CD14-positive monocyte (primary cell): ENCODE data around the gene SART1. TPM values are rescaled to one million over a fixed set of nuclear protein-coding genes. Genes with fewer than 3 reads are reported as not detected.

Experiments used
- DNase-seq, 3 donors: peaks; one replicate each; pipeline ENCODE4 v3.0.0-alpha.2; 2011 to 2022
- H2AFZ ChIP-seq: 2 replicates; pipeline ENCODE4 v1.6.0; 2012; ENCODE audit warnings: mild to moderate bottlenecking, low read depth, low read length, inconsistent platforms; ENCODE audit not compliant: insufficient read depth, poor library complexity, severe bottlenecking
- H3K27ac ChIP-seq, 2 donors: 1 replicate in 1 of 2; 2 replicates in 1 of 2; pipeline ENCODE4 v1.5.1; 2012 to 2013; ENCODE audit warnings: low read length in 2 of 2, control low read depth in 1 of 2, inconsistent platforms in 1 of 2, low read depth in 1 of 2, mild to moderate bottlenecking in 1 of 2
- H3K27me3 ChIP-seq, 2 donors: one replicate each; pipeline versions ENCODE4 v1.6.0 to v1.6.1; 2011 to 2013; ENCODE audit warnings: low read length in 2 of 2; ENCODE audit not compliant: control insufficient read depth in 2 of 2, insufficient read depth in 2 of 2
- H3K36me3 ChIP-seq, 2 donors: replicated peaks in 1 of 2; 1 replicate in 1 of 2; 2 replicates in 1 of 2; pipeline versions ENCODE4 v1.5.1 to v1.6.1; 2012 to 2013; ENCODE audit warnings: low read length in 2 of 2, control low read depth in 1 of 2, inconsistent platforms in 1 of 2, mild to moderate bottlenecking in 1 of 2; ENCODE audit not compliant: insufficient read depth in 2 of 2, control insufficient read depth in 1 of 2
- H3K4me1 ChIP-seq, 2 donors: 1 replicate in 1 of 2; 2 replicates in 1 of 2; pipeline versions ENCODE4 v1.5.1 to v1.6.1; 2012 to 2013; ENCODE audit warnings: low read length in 2 of 2, control low read depth in 1 of 2, inconsistent platforms in 1 of 2, mild to moderate bottlenecking in 1 of 2, moderate library complexity in 1 of 2; ENCODE audit not compliant: insufficient read depth in 2 of 2, control insufficient read depth in 1 of 2
- H3K4me2 ChIP-seq: replicated peaks from 2 replicates; pipeline ENCODE3; 2012; ENCODE audit warnings: low read length, moderate library complexity, mild to moderate bottlenecking; ENCODE audit not compliant: poor library complexity, severe bottlenecking; ENCODE audit errors: extremely low read depth
- H3K4me3 ChIP-seq, 3 experiments: fragments of 200-600 bp in 1 of 3; sonication (generic) in 1 of 3; replicated peaks in 1 of 3; 1 replicate in 2 of 3; 2 replicates in 1 of 3; pipeline ENCODE4 v1.5.1; 2011 to 2013; ENCODE audit warnings: low read length in 3 of 3, mild to moderate bottlenecking in 3 of 3, control low read depth in 2 of 3, low read depth in 2 of 3, inconsistent platforms in 1 of 3, moderate library complexity in 1 of 3
- H3K79me2 ChIP-seq: 2 replicates; pipeline ENCODE4 v1.6.0; 2012; ENCODE audit warnings: mild to moderate bottlenecking, control low read depth, inconsistent platforms, low read length, moderate library complexity; ENCODE audit not compliant: insufficient read depth
- H3K9ac ChIP-seq: 2 replicates; pipeline ENCODE4 v1.6.0; 2017; ENCODE audit warnings: low read length, mild to moderate bottlenecking; ENCODE audit not compliant: insufficient read depth, poor library complexity, severe bottlenecking
- H3K9me3 ChIP-seq, 2 donors: replicated peaks in 1 of 2; 1 replicate in 1 of 2; 2 replicates in 1 of 2; pipeline versions ENCODE4 v1.5.1 to v1.6.1; 2012 to 2013; ENCODE audit warnings: low read length in 2 of 2, control low read depth in 1 of 2; ENCODE audit not compliant: control insufficient read depth in 1 of 2, insufficient read depth in 1 of 2
- H4K20me1 ChIP-seq: 2 replicates; pipeline ENCODE4 v1.6.0; 2012; ENCODE audit warnings: mild to moderate bottlenecking, low read length, control low read depth, moderate library complexity; ENCODE audit not compliant: insufficient read depth
- H3K27ac Mint-ChIP-seq, 7 donors: one replicate each; pipeline ENCODE4 v1.8.0; 2020; ENCODE audit warnings: mild to moderate bottlenecking in 7 of 7, mixed read lengths in 7 of 7, moderate library complexity in 6 of 7, inconsistent platforms in 2 of 7
- H3K27me3 Mint-ChIP-seq, 3 donors: one replicate each; pipeline ENCODE4 v1.8.0; 2021 to 2022; ENCODE audit warnings: low read depth in 3 of 3, mild to moderate bottlenecking in 3 of 3, mixed read lengths in 3 of 3, moderate library complexity in 3 of 3, inconsistent platforms in 1 of 3
- H3K36me3 Mint-ChIP-seq, 2 donors: one replicate each; pipeline ENCODE4 v1.8.0; 2020; ENCODE audit warnings: mixed read lengths in 2 of 2, inconsistent platforms in 1 of 2, mild to moderate bottlenecking in 1 of 2
- H3K4me1 Mint-ChIP-seq: one replicate; pipeline ENCODE4 v1.8.0; 2020; ENCODE audit warnings: mild to moderate bottlenecking, mixed read lengths
- H3K4me3 Mint-ChIP-seq, 2 donors: one replicate each; pipeline ENCODE4 v1.8.0; 2020; ENCODE audit warnings: mild to moderate bottlenecking in 2 of 2, mixed read lengths in 2 of 2, moderate library complexity in 1 of 2
- H3K9me3 Mint-ChIP-seq, 7 donors: one replicate each; pipeline ENCODE4 v1.8.0; 2020 to 2022; ENCODE audit warnings: mixed read lengths in 7 of 7, mild to moderate bottlenecking in 6 of 7, moderate library complexity in 6 of 7, inconsistent platforms in 2 of 7
- CTCF ChIP-seq: fragments of 200-600 bp; IDR thresholded peaks from one replicate; pipeline ENCODE4 v1.8.0; 2022; ENCODE audit warnings: antibody characterized with exemption, mild to moderate bottlenecking
- WGBS: methylation state at CpG from one replicate; pipeline ENCODE4 v1.1.5; 2013; ENCODE audit warnings: missing lambda C conversion rate; ENCODE audit not compliant: insufficient coverage; 5-methylcytosine and 5-hydroxymethylcytosine counted together
- intact Hi-C, 2 donors: fragments of 100-400 bp; cut with micrococcal nuclease; formaldehyde crosslinking; loops; one replicate each; pipeline versions ENCODE4 v1.15.0 to v1.15.1; 2023
- polyA plus RNA-seq, 3 donors: library from polyadenylated mRNA; depleted of rRNA in 1 of 3; unstranded in 2 of 3; stranded (reverse) in 1 of 3; fragments of 300-500 nt in 2 of 3; fragments of >200 nt in 1 of 3; fragmentation: Illumina TruSeq in 2 of 3; gene quantifications; 1 replicate in 2 of 3; 2 replicates in 1 of 3; pipeline ENCODE4 v1.2.3, GENCODE V29; 2012 to 2021

SART1 gene
- polyA plus RNA-seq, 3 donors, result 8.9 to 52.8 (median 16.1) TPM

DNA sequence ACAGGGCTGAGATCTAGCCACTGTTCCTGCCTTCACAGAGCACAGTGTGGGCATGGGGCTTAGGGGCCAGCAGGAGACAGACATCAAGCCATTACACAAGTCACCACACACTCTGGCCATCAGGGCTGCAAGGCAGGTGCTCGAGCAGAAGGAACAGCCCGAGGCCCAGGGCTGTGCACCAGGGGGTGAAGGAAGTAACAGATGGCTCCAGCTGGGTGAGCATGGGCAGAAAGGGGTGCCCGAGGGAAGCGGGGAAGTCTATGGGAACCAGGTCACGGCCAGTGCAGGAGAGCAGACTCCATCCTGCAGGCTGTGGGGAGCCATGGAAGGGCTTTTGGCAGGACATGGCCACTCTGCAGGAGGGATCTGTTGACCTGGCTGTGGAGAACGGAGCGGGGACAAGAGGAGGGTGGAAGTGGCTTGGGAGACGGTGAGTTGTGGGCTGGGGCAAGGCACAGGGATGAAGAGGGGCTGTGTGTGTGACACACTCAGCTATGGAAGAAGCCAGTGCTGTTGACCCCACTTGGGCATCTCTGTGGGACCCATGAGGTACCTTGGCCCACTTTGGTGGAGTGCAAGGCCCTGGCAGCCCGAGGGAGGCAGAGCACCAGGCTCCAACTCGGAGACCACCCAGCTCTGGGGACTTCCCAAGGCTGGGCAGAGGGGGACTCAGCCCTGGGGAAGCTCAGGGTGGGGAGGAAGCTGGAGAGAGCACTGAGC lies 46.3 kb upstream of the SART1 start:
- TF ChIP-seq CTCF, result no peak
- peaks cover 54% of the 10 kb centered on the region for H3K4me1 Mint-ChIP-seq
- Histone ChIP-seq H3K4me2 (peak overlapping the region; percentile 68), H3K36me3 (no peaks in the 10 kb centered on the region), H3K27me3 (no peaks in the 10 kb centered on the region), H4K20me1 (peaks cover 10% of the 10 kb centered on the region), H2AFZ (no peak overlapping the region), H3K9me3 (no peaks in the 10 kb centered on the region), H3K79me2 (peaks cover 31% of the 10 kb centered on the region), H3K9ac (peak overlapping the region; percentile 24), H3K4me1 (peaks cover 57 to 63% of the 10 kb centered on the region in 2 donors), H3K4me3 (peak overlapping the region in 1 of 3 experiments; percentile 44), H3K27ac (peak overlapping the region; percentile 48 to 85)
- whole genome bisulfite sequencing, result 34% methylated on average over 8 of the region's 10 CpGs
- peak overlapping the region; percentile 68 to 73 for H3K4me3 Mint-ChIP-seq
- no peak for DNase-seq
- intact Hi-C loops, result no loop called here
- peak overlapping the region; percentile 25 to 88 (median 83) for H3K27ac Mint-ChIP-seq
- H3K36me3 Mint-ChIP-seq, result peaks cover 6 to 8% of the 10 kb centered on the region in 2 donors
- peaks cover 0 to 2% (median under 1%) of the 10 kb centered on the region in 3 donors for H3K27me3 Mint-ChIP-seq
- H3K9me3 Mint-ChIP-seq, result no peaks in the 10 kb centered on the region

DNA sequence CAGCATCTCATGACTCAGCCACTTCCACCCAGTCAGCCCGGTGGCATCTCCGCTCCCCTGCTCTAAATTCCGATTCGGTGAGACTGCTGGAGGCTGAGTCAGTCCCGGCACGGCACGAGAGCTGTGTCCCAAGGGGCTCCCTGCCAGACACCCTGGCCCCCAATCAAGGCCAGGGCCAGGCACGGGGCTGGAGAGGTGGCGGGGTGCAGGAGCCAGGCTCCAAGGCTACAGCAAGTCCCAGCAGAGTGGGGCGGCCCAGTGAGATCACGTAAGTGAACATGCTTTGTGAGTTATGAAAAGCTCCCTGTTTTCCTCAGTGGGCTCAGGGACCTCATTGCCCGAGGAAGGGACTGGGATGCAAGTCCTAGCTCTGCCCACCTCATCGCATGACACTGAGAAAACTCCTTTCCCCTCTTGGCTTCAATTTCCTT lies 45.7 kb upstream of the SART1 start:
- no peaks in the 10 kb centered on the region for H3K27me3 ChIP-seq
- Mint-ChIP-seq H3K9me3 (no peaks in the 10 kb centered on the region), H3K27ac (peak overlapping the region in 4 of 7 donors; percentile 19 to 84 (median 80)), H3K27me3 (peaks cover 0 to 2% (median 0%) of the 10 kb centered on the region in 3 donors), H3K4me3 (peak overlapping the region in 1 of 2 donors; percentile 72), H3K36me3 (peaks cover 6 to 8% of the 10 kb centered on the region in 2 donors), H3K4me1 (peaks cover 59% of the 10 kb centered on the region)
- peak overlapping the region; percentile 48 to 85 for H3K27ac ChIP-seq
- no peak for TF ChIP-seq CTCF
- peak overlapping the region in 1 of 3 experiments; percentile 44 for H3K4me3 ChIP-seq
- DNase-seq, result peak; percentile 86 to 96 (median 92)
- intact Hi-C loops, result loop anchor here in 1 of 2 donors (1.0 kb wide), 1 partner anchor 14 kb away; no protein-coding TSS in a partner anchor
- H3K4me1 ChIP-seq, result peaks cover 63 to 69% of the 10 kb centered on the region in 2 donors
- H3K36me3 ChIP-seq, result no peaks in the 10 kb centered on the region
- H2AFZ ChIP-seq, result no peak overlapping the region
- peak overlapping the region; percentile 24 for H3K9ac ChIP-seq
- H4K20me1 ChIP-seq, result peaks cover 10% of the 10 kb centered on the region
- H3K9me3 ChIP-seq, result no peaks in the 10 kb centered on the region
- H3K79me2 ChIP-seq, result peaks cover 36% of the 10 kb centered on the region
- H3K4me2 ChIP-seq, result peak overlapping the region; percentile 68
- 16% methylated on average over 11 of the region's 13 CpGs for WGBS
